ENCODE data around the gene ASZ1.

GRCh38 chr7:117350027-117350426 lies 77.3 kb downstream of the ASZ1 start:
- TF ChIP-seq BACH2 (CRISPR knock-in tag; IDR thresholded peaks at IDR 0.05; ENCODE audit: borderline replicate concordance): no peak
- no peak for TF ChIP-seq ZNF70 (CRISPR knock-in tag; IDR thresholded peaks at IDR 0.05)
- no peak for TF ChIP-seq RARB (CRISPR knock-in tag; IDR thresholded peaks at IDR 0.05)
- no peak for TF ChIP-seq ZFP30 (CRISPR knock-in tag; IDR thresholded peaks at IDR 0.05)
- TF ChIP-seq ZNF8 (CRISPR knock-in tag; IDR thresholded peaks at IDR 0.05): no peak
- no peak for TF ChIP-seq PATZ1 (CRISPR knock-in tag; IDR thresholded peaks at IDR 0.05; ENCODE audit: borderline replicate concordance)
- no peak for TF ChIP-seq CSDC2 (CRISPR knock-in tag; IDR thresholded peaks at IDR 0.05)
- no peak for TF ChIP-seq ZC3H10 (CRISPR knock-in tag; IDR thresholded peaks at IDR 0.05)
- no peak for TF ChIP-seq CSRNP3 (CRISPR knock-in tag; IDR thresholded peaks at IDR 0.05)
- TF ChIP-seq GLIS3 (CRISPR knock-in tag; IDR thresholded peaks at IDR 0.05): no peak
- TF ChIP-seq ISL1 (CRISPR knock-in tag; IDR thresholded peaks at IDR 0.05): no peak
- TF ChIP-seq PPARA (CRISPR knock-in tag; IDR thresholded peaks at IDR 0.05; ENCODE audit: borderline replicate concordance): no peak

Measured in SK-N-SH treated with all-trans-retinoic acid at 6 μM for 48 hours (cell line).